Lung (tissue), 12 donors: Measurements from ENCODE around the gene NR5A2. TPM values are rescaled to one million over a fixed set of nuclear protein-coding genes. Genes with fewer than 3 reads are reported as not detected.

ENCODE experiments used
- ATAC-seq: fragments of 200-7000 bp; cut with Tn5 transposase; one replicate; pipeline ENCODE4 v1.9.1; 2020; ENCODE audit warnings: moderate number of reproducible peaks; ENCODE audit not compliant: insufficient read depth, low FRiP score
- DNase-seq, 3 donors: peaks; one replicate each; pipeline ENCODE4 v3.0.0-alpha.2; 2013 to 2017
- H3K27ac ChIP-seq, 2 donors: one replicate each; pipeline ENCODE4 v1.5.1; 2013; ENCODE audit warnings: mild to moderate bottlenecking in 2 of 2, moderate library complexity in 2 of 2, control low read depth in 1 of 2, inconsistent platforms in 1 of 2, low read depth in 1 of 2, low read length in 1 of 2
- H3K27me3 ChIP-seq, 3 donors: one replicate each; pipeline ENCODE4 v1.5.1; 2013; ENCODE audit warnings: low read length in 2 of 3; ENCODE audit not compliant: control insufficient read depth in 3 of 3, insufficient read depth in 3 of 3
- H3K36me3 ChIP-seq, 4 donors: one replicate each; pipeline ENCODE4 v1.5.1; 2013; ENCODE audit warnings: low read length in 4 of 4, mild to moderate bottlenecking in 1 of 4, moderate library complexity in 1 of 4; ENCODE audit not compliant: control insufficient read depth in 4 of 4, insufficient read depth in 4 of 4
- H3K4me1 ChIP-seq, 5 donors: one replicate each; pipeline ENCODE4 v1.5.1; 2013; ENCODE audit warnings: low read length in 5 of 5, mild to moderate bottlenecking in 2 of 5, moderate library complexity in 1 of 5; ENCODE audit not compliant: control insufficient read depth in 5 of 5, insufficient read depth in 5 of 5
- H3K4me3 ChIP-seq: one replicate; pipeline ENCODE4 v1.5.1; 2013; ENCODE audit warnings: mild to moderate bottlenecking, control low read depth, moderate library complexity
- H3K9ac ChIP-seq, 2 donors: one replicate each; pipeline ENCODE4 v1.5.1; 2013; ENCODE audit warnings: low read length in 2 of 2, control low read depth in 1 of 2; ENCODE audit not compliant: insufficient read depth in 1 of 2
- H3K9me3 ChIP-seq, 4 donors: one replicate each; pipeline ENCODE4 v1.5.1; 2013; ENCODE audit warnings: low read length in 3 of 4, mild to moderate bottlenecking in 1 of 4, moderate library complexity in 1 of 4; ENCODE audit not compliant: control insufficient read depth in 4 of 4, insufficient read depth in 3 of 4
- whole genome bisulfite sequencing, 2 donors: extraction: QIAGEN DNeasy Blood & Tissue Kit; methylation state at CpG; one replicate each; pipeline ENCODE4 v1.1.7; 2013; 5-methylcytosine and 5-hydroxymethylcytosine counted together
- polyA plus RNA-seq, 2 donors: library from polyadenylated mRNA; stranded (reverse); fragments of 200-250 nt; gene quantifications; one replicate each; pipeline ENCODE4 v1.2.1, GENCODE V29; 2013
- total RNA-seq, 2 donors: library from RNA; depleted of rRNA in 1 of 2; stranded (reverse); fragments of >200 nt in 1 of 2; gene quantifications; one replicate each; pipeline ENCODE4 v1.2.1, GENCODE V29; 2014 to 2021
- TF ChIP-seq, protein P1 (sequence below): IDR thresholded peaks from 2 replicates; pipeline ENCODE4 v1.5.1; 2012; ENCODE audit warnings: mild to moderate bottlenecking; ENCODE audit errors: control extremely low read depth, extremely low read depth
- donor health status: control.
- donor health status: control.
- donor health status: Bipolar disorder and iron deficiency.
- donor health status: healthy.
- donor health status: DM: yes; HTN: yes; CAD: no.

NR5A2 gene
- total and polyA plus RNA-seq, 4 donors: 1.2 to 8.5 (median 2.6) TPM

DNA sequence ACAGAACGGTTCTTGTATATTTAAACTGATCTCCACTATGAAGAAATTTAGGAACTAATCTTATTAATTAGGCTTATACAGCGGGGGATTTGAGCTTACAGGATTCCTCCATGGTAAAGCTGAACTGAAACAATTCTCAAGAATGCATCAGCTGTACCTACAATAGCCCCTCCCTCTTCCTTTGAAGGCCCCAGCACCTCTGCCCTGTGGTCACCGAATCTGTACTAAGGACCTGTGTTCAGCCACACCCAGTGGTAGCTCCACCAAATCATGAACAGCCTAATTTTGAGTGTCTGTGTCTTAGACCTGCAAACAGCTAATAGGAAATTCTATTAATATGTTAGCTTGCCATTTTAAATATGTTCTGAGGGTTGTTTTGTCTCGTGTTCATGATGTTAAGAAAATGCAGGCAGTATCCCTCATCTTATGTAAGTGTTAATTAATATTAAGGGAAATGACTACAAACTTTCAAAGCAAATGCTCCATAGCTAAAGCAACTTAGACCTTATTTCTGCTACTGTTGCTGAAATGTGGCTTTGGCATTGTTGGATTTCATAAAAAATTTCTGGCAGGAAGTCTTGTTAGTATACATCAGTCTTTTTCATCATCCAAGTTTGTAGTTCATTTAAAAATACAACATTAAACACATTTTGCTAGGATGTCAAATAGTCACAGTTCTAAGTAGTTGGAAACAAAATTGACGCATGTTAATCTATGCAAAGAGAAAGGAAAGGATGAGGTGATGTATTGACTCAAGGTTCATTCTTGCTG lies 147.2 kb downstream of the NR5A2 start:
- no peaks in the 10 kb centered on the region for H3K36me3 ChIP-seq
- no peak overlapping the region for H3K4me3 ChIP-seq
- 88 to 96% methylated on average over 5 of the region's 5 CpGs for WGBS, 2 donors
- TF ChIP-seq, protein P1, sequence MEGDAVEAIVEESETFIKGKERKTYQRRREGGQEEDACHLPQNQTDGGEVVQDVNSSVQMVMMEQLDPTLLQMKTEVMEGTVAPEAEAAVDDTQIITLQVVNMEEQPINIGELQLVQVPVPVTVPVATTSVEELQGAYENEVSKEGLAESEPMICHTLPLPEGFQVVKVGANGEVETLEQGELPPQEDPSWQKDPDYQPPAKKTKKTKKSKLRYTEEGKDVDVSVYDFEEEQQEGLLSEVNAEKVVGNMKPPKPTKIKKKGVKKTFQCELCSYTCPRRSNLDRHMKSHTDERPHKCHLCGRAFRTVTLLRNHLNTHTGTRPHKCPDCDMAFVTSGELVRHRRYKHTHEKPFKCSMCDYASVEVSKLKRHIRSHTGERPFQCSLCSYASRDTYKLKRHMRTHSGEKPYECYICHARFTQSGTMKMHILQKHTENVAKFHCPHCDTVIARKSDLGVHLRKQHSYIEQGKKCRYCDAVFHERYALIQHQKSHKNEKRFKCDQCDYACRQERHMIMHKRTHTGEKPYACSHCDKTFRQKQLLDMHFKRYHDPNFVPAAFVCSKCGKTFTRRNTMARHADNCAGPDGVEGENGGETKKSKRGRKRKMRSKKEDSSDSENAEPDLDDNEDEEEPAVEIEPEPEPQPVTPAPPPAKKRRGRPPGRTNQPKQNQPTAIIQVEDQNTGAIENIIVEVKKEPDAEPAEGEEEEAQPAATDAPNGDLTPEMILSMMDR: no peak
- H3K27me3 ChIP-seq: no peaks in the 10 kb centered on the region
- H3K27ac ChIP-seq: no peak overlapping the region
- no peak for ATAC-seq
- DNase-seq: peak in 2 of 3 donors; percentile 14 to 53
- H3K9me3 ChIP-seq: no peaks in the 10 kb centered on the region
- no peak overlapping the region for H3K9ac ChIP-seq
- peaks cover 0 to 12% (median 10%) of the 10 kb centered on the region in 5 donors for H3K4me1 ChIP-seq

DNA sequence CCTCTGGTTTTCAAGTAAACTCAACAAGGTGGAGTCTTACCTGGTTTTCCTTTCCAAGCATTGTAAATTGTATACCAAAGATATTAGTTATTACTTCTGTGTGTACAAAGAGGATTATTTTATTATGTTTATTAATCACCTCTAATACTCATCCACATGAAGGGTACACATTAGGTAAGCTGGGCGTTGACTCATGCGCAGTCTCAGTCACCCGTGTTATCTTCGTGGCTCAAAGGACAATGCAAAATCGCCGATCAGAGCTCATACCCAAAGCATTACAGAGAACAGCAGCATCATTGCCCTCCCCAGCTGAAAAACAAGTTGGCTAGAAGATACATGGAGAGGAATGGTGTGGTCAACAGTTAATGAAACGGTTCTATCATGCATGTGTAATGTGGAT lies 148.7 kb downstream of the NR5A2 start:
- Histone ChIP-seq H3K4me1 (peaks cover 0 to 12% (median 10%) of the 10 kb centered on the region in 5 donors), H3K27ac (no peak overlapping the region), H3K27me3 (no peaks in the 10 kb centered on the region), H3K9ac (no peak overlapping the region), H3K9me3 (no peaks in the 10 kb centered on the region), H3K36me3 (no peaks in the 10 kb centered on the region), H3K4me3 (no peak overlapping the region)
- TF ChIP-seq, protein P1: no peak
- DNase-seq: no peak
- 74 to 81% methylated on average over 7 of the region's 7 CpGs for WGBS, 2 donors
- ATAC-seq: no peak

DNA sequence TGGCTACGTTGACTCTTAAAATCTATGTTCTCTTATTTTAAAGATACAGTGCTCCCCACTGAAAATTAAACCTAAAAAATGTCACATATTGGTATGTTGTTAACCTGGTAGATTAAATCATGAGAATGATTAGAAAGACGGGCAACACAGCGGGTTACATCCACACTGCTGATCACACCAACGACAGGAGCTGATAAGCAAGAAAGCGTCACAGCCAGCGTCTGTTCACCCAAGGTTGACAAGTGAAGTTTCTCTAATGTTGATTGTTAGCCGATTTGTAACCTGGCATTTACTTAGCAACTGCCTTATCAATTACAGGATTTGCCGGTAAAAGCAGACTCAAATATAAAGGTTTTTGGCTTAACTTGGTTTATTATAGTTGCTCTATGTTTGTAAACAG lies 149.3 kb downstream of the NR5A2 start:
- Histone ChIP-seq H3K9ac (no peak overlapping the region), H3K9me3 (no peaks in the 10 kb centered on the region), H3K27me3 (no peaks in the 10 kb centered on the region), H3K4me1 (peaks cover 0 to 12% (median 10%) of the 10 kb centered on the region in 5 donors), H3K36me3 (no peaks in the 10 kb centered on the region), H3K4me3 (no peak overlapping the region), H3K27ac (no peak overlapping the region)
- ATAC-seq (no peak), DNase-seq (no peak)
- TF ChIP-seq, protein P1: no peak
- WGBS, 2 donors: 68 to 85% methylated on average over 8 of the region's 8 CpGs
